ENCODE measurements around the gene MEST.

GRCh38 chr7:130492523-130493274, 814 bp downstream of the MEST start:
- TF ChIP-seq ISL1 (CRISPR knock-in tag; IDR thresholded peaks at IDR 0.05) (no peak), ZFP30 (CRISPR knock-in tag; IDR thresholded peaks at IDR 0.05) (no peak), SNAI2 (CRISPR knock-in tag; IDR thresholded peaks at IDR 0.05) (no peak), ZNF565 (CRISPR knock-in tag; conservative IDR thresholded peaks at IDR 0.05; ENCODE audit: low read depth) (no peak), BACH2 (CRISPR knock-in tag; IDR thresholded peaks at IDR 0.05; ENCODE audit: borderline replicate concordance) (no peak), CREB5 (CRISPR knock-in tag; IDR thresholded peaks at IDR 0.05; ENCODE audit: low read depth) (no peak), PATZ1 (CRISPR knock-in tag; IDR thresholded peaks at IDR 0.05; ENCODE audit: borderline replicate concordance) (no peak), CSDC2 (CRISPR knock-in tag; IDR thresholded peaks at IDR 0.05) (no peak), PPARA (CRISPR knock-in tag; IDR thresholded peaks at IDR 0.05; ENCODE audit: borderline replicate concordance) (no peak), OSR1 (CRISPR knock-in tag; IDR thresholded peaks at IDR 0.05) (no peak), ARNTL (CRISPR knock-in tag; IDR thresholded peaks at IDR 0.05; ENCODE audit: borderline replicate concordance, low read depth) (no peak), RARB (CRISPR knock-in tag; IDR thresholded peaks at IDR 0.05) (no peak), CSRNP3 (CRISPR knock-in tag; IDR thresholded peaks at IDR 0.05) (no peak), ZFP3 (CRISPR knock-in tag; IDR thresholded peaks at IDR 0.05) (no peak)

Data from SK-N-SH treated with all-trans-retinoic acid at 6 μM for 48 hours (cell line).